K562 (cell line): ENCODE data around the gene ZDHHC19. TPM values are rescaled to one million over a fixed set of nuclear protein-coding genes. Genes with fewer than 3 reads are reported as not detected.
A peak's percentile ranks its signal among the peaks of the same experiment; 100 is the strongest.

Experiments
- FOS ChIP-seq: IDR thresholded peaks from 3 replicates; pipeline ENCODE4 v1.6.1; 2011; ENCODE audit not compliant: insufficient read length; ENCODE audit errors: extremely low read depth
- GMEB1 ChIP-seq: fragments of 250-450 bp; sonication (Bioruptor Pico); IDR thresholded peaks from 2 replicates; pipeline ENCODE4 v1.4.0; 2020; ENCODE audit warnings: mild to moderate bottlenecking
- MECOM ChIP-seq: fragments of 250-450 bp; sonication (Bioruptor Pico); IDR thresholded peaks from 2 replicates; pipeline ENCODE4 v1.8.0; 2022; ENCODE audit warnings: inconsistent platforms
- MYNN ChIP-seq, 2 experiments: sonication (generic); formaldehyde crosslinking in 1 of 2; IDR thresholded peaks; 2 replicates each; pipeline versions ENCODE4 v1.5.0 to v1.6.1; 2016 to 2020; ENCODE audit warnings: antibody characterized with exemption in 1 of 2, missing genetic modification reagents in 1 of 2
- NFYB ChIP-seq: IDR thresholded peaks from 2 replicates; pipeline ENCODE4 v1.6.1; 2011; ENCODE audit warnings: mild to moderate bottlenecking, moderate library complexity; ENCODE audit not compliant: insufficient read length; ENCODE audit errors: extremely low read depth
- POLR2A ChIP-seq: fragments of 450-650 bp; conservative IDR thresholded peaks from 2 replicates; pipeline ENCODE4 v1.6.1; 2016
- RREB1 ChIP-seq: fragments of 250-450 bp; sonication (Bioruptor Pico); IDR thresholded peaks from 2 replicates; pipeline ENCODE4 v1.4.0; 2020
- STAT5B ChIP-seq: fragments of 250-450 bp; sonication (Bioruptor Pico); IDR thresholded peaks from 2 replicates; pipeline ENCODE4 v1.8.0; 2021; ENCODE audit warnings: mild to moderate bottlenecking, inconsistent platforms
- polyA plus RNA-seq, 8 experiments: library from polyadenylated mRNA; depleted of rRNA in 4 of 8; stranded (reverse) in 5 of 8; unstranded in 3 of 8; fragments of >200 nt; fragmentation: Nextera tagmentation in 2 of 8; fragmentation: Illumina TruSeq in 1 of 8; extraction: Ambion mirVana in 2 of 8; extraction: Trizol in 1 of 8; gene quantifications; 2 replicates each; pipeline versions ENCODE4 v1.2.1 to v1.2.3, GENCODE V29; 2011 to 2014; ENCODE audit warnings: inconsistent platforms in 1 of 8, missing spikeins in 1 of 8
- total RNA-seq, 7 experiments: library from RNA; depleted of rRNA in 6 of 7; stranded (reverse); fragments of >200 nt in 6 of 7; fragmentation: Illumina TruSeq in 2 of 7; extraction: Trizol in 2 of 7; gene quantifications; 2 replicates each; pipeline versions ENCODE4 v1.2.1 to v1.2.3, GENCODE V29; 2011 to 2021; ENCODE audit warnings: low replicate concordance in 1 of 7
- TF ChIP-seq, protein P1 (sequence below): fragments of 450-650 bp; IDR thresholded peaks from 2 replicates; pipeline ENCODE4 v1.6.1; 2018; ENCODE audit not compliant: partially characterized antibody

ZDHHC19 gene
- total and polyA plus RNA-seq, 9 of the 15 experiments (the other 6 are each of a cell fraction or from before 2014, with no cell fraction given): 0.40 to 5.5 (median 1.1) TPM

DNA sequence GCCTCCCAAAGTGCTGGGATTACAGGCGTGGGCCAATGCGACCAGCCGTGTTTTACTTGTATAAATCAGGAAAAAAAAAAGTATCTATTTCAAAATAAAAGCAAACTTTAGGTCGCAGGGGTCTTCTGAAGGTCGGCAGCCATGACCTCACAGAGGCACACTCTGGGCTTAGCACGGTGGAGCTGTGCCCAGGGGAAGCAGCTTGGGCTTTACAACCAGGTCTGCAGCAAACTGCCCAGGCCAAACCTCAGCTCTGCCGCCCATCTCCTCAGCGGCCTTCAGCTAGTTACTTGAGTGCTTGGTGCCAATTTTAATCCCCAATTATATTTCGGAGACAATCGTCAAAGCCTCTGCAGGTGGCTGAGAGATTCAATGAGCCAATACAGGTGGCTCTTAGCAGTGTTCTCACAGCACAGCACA, 30.1 kb downstream of the ZDHHC19 start (continued):
- TF ChIP-seq MYNN (IDR thresholded peaks at IDR 0.05) (peak; percentile 90), MYNN (CRISPR knock-in tag; IDR thresholded peaks at IDR 0.05) (no peak), POLR2A (no peak), MECOM (CRISPR knock-in tag) (peak; percentile 13; the same call in 1 of the 2 replicates), FOS (no peak), GMEB1 (CRISPR knock-in tag) (no peak), STAT5B (CRISPR knock-in tag) (no peak), RREB1 (CRISPR knock-in tag) (no peak), NFYB (no peak)
- TF ChIP-seq, protein P1, sequence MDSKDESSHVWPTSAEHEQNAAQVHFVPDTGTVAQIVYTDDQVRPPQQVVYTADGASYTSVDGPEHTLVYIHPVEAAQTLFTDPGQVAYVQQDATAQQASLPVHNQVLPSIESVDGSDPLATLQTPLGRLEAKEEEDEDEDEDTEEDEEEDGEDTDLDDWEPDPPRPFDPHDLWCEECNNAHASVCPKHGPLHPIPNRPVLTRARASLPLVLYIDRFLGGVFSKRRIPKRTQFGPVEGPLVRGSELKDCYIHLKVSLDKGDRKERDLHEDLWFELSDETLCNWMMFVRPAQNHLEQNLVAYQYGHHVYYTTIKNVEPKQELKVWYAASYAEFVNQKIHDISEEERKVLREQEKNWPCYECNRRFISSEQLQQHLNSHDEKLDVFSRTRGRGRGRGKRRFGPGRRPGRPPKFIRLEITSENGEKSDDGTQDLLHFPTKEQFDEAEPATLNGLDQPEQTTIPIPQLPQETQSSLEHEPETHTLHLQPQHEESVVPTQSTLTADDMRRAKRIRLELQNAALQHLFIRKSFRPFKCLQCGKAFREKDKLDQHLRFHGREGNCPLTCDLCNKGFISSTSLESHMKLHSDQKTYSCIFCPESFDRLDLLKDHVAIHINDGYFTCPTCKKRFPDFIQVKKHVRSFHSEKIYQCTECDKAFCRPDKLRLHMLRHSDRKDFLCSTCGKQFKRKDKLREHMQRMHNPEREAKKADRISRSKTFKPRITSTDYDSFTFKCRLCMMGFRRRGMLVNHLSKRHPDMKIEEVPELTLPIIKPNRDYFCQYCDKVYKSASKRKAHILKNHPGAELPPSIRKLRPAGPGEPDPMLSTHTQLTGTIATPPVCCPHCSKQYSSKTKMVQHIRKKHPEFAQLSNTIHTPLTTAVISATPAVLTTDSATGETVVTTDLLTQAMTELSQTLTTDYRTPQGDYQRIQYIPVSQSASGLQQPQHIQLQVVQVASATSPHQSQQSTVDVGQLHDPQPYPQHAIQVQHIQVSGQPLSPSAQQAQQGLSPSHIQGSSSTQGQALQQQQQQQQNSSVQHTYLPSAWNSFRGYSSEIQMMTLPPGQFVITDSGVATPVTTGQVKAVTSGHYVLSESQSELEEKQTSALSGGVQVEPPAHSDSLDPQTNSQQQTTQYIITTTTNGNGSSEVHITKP: no peak
